HEK293T (cell line): Measurements from ENCODE around the gene R3HCC1L.

Experiments
- CTCF ChIA-PET: fragments of 350-600 bp; formaldehyde crosslinking; extraction: SDS; loops from one replicate; lab custom pipeline; 2021; ENCODE audit warnings: antibody characterized with exemption, inconsistent platforms; lab: Yijun Ruan, JAX
- POLR2A ChIA-PET: fragments of 350-600 bp; formaldehyde crosslinking; extraction: SDS; loops from one replicate; lab custom pipeline; 2020; ENCODE audit warnings: antibody characterized with exemption, inconsistent platforms; lab: Yijun Ruan, JAX
- DNase-seq: peaks from one replicate; pipeline ENCODE4 v3.0.0; 2012; ENCODE audit warnings: mixed read lengths; ENCODE audit errors: extremely low spot score
- ARNT ChIP-seq: fragments of 450-650 bp; IDR thresholded peaks from 2 replicates; pipeline ENCODE4 v1.6.1; 2017; ENCODE audit warnings: mild to moderate bottlenecking
- BHLHE40 ChIP-seq: fragments of 450-650 bp; IDR thresholded peaks from 2 replicates; pipeline ENCODE4 v1.6.1; 2016; ENCODE audit warnings: mild to moderate bottlenecking, moderate library complexity, borderline replicate concordance
- CTBP1 ChIP-seq: fragments of 450-650 bp; IDR thresholded peaks from 2 replicates; pipeline ENCODE4 v1.6.1; 2016; ENCODE audit warnings: borderline replicate concordance
- ELF4 ChIP-seq: fragments of 450-650 bp; IDR thresholded peaks from 2 replicates; pipeline ENCODE4 v1.6.1; 2017; ENCODE audit warnings: antibody characterized with exemption
- FOXA1 ChIP-seq: fragments of 450-650 bp; IDR thresholded peaks from 2 replicates; pipeline ENCODE4 v1.6.1; 2016; ENCODE audit warnings: mild to moderate bottlenecking
- FOXK2 ChIP-seq: fragments of 450-650 bp; IDR thresholded peaks from 2 replicates; pipeline ENCODE4 v1.6.1; 2016; ENCODE audit warnings: mild to moderate bottlenecking
- FOXM1 ChIP-seq: fragments of 450-650 bp; IDR thresholded peaks from 2 replicates; pipeline ENCODE4 v1.6.1; 2017; ENCODE audit warnings: mild to moderate bottlenecking, borderline replicate concordance
- HDGF ChIP-seq: fragments of 450-650 bp; IDR thresholded peaks from 2 replicates; pipeline ENCODE4 v1.6.1; 2017; ENCODE audit warnings: antibody characterized with exemption, borderline replicate concordance
- L3MBTL2 ChIP-seq: fragments of 450-650 bp; conservative IDR thresholded peaks from 2 replicates; pipeline ENCODE4 v1.6.1; 2016; ENCODE audit warnings: mild to moderate bottlenecking
- LEF1 ChIP-seq: fragments of 450-650 bp; IDR thresholded peaks from 2 replicates; pipeline ENCODE4 v1.6.1; 2017; ENCODE audit warnings: mild to moderate bottlenecking, borderline replicate concordance
- NFRKB ChIP-seq: fragments of 450-650 bp; IDR thresholded peaks from 2 replicates; pipeline ENCODE4 v1.6.1; 2016; ENCODE audit warnings: mild to moderate bottlenecking, moderate library complexity
- SP1 ChIP-seq: fragments of 450-650 bp; IDR thresholded peaks from 2 replicates; pipeline ENCODE4 v1.6.1; 2017
- SUZ12 ChIP-seq: fragments of 450-650 bp; IDR thresholded peaks from 2 replicates; pipeline ENCODE4 v1.6.1; 2016; ENCODE audit warnings: mild to moderate bottlenecking
- TARDBP ChIP-seq: fragments of 450-650 bp; IDR thresholded peaks from 2 replicates; pipeline ENCODE4 v1.6.1; 2016
- ZNF384 ChIP-seq: fragments of 450-650 bp; IDR thresholded peaks from 2 replicates; pipeline ENCODE4 v1.6.1; 2016
- TF ChIP-seq, protein P1 (sequence below): fragments of 450-650 bp; IDR thresholded peaks from 2 replicates; pipeline ENCODE4 v1.6.1; 2016

R3HCC1L gene

DNA sequence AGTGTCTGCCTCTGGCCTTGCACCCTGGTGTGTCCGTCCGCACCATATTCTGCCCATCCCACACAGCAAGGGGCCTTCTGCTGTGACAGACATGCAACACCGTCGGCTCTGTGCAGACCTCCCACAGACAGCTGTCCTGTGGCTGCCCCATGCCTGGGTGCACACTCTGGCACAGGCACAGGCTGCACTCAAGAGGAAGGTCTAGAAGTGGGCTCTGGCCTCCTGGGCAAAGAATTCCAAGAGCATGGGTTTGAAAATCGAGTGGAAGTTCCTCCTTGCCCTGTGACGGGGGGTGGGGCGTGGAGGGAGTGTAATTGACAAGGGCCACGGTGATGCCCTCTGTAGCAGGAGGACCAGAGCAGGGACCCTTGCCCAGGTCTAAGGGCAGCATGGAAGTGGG, 137.8 kb downstream of the R3HCC1L start:
- TF ChIP-seq SP1 (no peak), ZNF384 (no peak), ARNT (no peak), FOXM1 (no peak), HDGF (no peak), LEF1 (no peak), ELF4 (no peak), TARDBP (no peak), BHLHE40 (no peak), FOXA1 (no peak), CTBP1 (no peak), FOXK2 (no peak), L3MBTL2 (no peak), SUZ12 (no peak), NFRKB (no peak)
- TF ChIP-seq, protein P1, sequence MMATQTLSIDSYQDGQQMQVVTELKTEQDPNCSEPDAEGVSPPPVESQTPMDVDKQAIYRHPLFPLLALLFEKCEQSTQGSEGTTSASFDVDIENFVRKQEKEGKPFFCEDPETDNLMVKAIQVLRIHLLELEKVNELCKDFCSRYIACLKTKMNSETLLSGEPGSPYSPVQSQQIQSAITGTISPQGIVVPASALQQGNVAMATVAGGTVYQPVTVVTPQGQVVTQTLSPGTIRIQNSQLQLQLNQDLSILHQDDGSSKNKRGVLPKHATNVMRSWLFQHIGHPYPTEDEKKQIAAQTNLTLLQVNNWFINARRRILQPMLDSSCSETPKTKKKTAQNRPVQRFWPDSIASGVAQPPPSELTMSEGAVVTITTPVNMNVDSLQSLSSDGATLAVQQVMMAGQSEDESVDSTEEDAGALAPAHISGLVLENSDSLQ, result no peak
- POLR2A ChIA-PET, result no interaction called here
- no peak for DNase-seq
- CTCF ChIA-PET, result no interaction called here

DNA sequence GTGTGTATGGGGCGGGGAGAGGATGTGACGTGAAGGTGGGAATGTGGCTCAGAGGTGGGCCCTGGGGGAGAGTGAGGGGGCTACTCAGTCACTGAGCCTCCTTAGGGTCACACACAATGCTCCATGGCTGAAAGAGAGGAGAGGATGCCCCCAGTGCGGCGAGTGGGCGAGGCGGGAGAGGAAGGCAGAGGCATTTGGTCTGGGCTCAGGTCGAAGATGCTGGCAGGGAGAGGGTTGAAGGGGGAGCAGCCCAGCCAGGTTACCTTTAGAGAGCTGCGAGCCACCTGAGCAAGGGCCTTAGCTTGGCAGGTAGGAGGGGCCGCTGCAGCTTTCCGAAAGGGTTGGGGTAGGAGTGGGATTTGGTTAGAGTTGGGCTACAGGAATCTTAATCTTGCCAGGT, 138.2 kb downstream of the R3HCC1L start:
- ChIA-PET CTCF (no interaction called here), POLR2A (no interaction called here)
- no peak for DNase-seq
- TF ChIP-seq, protein P1, result no peak
- TF ChIP-seq SP1, result no peak
- no peak for TF ChIP-seq CTBP1
- no peak for TF ChIP-seq NFRKB
- no peak for TF ChIP-seq LEF1
- no peak for TF ChIP-seq TARDBP
- no peak for TF ChIP-seq FOXM1
- TF ChIP-seq FOXK2, result no peak
- TF ChIP-seq ZNF384, result no peak
- TF ChIP-seq ELF4, result no peak
- TF ChIP-seq HDGF, result no peak
- no peak for TF ChIP-seq ARNT
- TF ChIP-seq SUZ12, result no peak
- no peak for TF ChIP-seq FOXA1
- TF ChIP-seq L3MBTL2, result no peak
- no peak for TF ChIP-seq BHLHE40

DNA sequence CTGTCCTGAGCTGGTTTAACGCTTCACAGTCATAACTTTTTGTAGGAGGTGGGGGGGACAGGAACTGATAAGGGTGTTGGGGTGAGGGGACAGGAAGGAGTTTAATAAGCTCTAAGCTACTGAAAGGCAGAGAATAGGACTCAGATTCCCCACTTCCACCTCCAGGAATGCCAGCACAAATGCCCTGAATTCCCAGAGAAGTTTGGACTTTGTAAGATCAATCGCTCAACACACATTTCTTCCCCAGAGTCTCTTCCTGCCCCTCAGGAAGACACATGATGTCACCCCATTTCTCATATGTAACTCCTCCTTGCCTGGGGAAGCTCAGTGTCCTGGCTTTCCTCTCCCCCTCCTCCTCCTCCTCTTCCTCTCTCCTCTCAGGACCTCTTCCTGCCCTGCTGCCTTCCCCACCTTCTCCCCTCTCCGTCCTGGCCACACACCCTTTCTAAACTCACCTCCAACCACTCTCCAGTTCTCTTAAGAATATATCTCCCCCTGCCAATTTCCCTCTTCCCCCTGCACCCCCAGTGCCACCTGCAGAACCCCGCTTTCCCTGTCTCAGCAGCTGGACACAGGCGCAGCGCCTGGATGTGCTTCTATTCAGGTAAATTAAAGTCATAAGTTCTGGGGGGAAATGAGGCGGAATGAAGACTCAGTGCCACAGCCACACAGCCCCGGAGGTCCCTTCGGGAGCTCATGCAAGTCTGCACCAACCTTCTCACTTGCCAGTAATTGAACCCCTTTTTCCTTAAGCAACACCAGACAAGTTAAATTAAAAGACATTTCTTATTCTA, 138.8 kb downstream of the R3HCC1L start:
- ChIA-PET CTCF (no interaction called here), POLR2A (no interaction called here)
- DNase-seq, result no peak
- TF ChIP-seq SUZ12 (no peak), ARNT (no peak), SP1 (no peak), NFRKB (no peak), BHLHE40 (no peak), FOXM1 (no peak), LEF1 (no peak), CTBP1 (no peak), FOXK2 (no peak)
- TF ChIP-seq, protein P1, result no peak

DNA sequence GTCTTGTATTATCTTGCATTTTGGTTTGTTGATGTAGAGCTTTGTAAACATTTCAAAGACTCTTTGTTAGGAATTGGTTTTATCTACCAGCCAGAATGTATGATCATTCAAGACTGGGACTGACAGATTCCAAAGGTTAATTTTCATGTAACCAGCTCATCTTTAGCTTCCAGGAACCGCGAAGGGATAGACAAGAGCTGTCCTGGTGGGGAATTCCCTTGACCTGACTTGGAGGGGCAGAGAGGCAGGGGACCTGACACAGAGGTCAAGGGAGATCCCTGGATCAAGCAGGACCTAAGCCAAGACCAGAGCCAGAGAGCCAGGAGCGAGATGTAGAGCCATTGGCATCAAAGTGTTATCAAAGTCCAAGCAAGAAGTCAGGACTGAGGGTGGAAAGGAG, 140.1 kb downstream of the R3HCC1L start:
- TF ChIP-seq, protein P1, result no peak
- TF ChIP-seq NFRKB (no peak), ZNF384 (no peak), ELF4 (no peak), FOXK2 (no peak), LEF1 (no peak), BHLHE40 (no peak), TARDBP (no peak), SUZ12 (no peak), SP1 (no peak), ARNT (no peak), L3MBTL2 (no peak)
- POLR2A ChIA-PET, result no interaction called here
- CTCF ChIA-PET, result no interaction called here
- no peak for DNase-seq

DNA sequence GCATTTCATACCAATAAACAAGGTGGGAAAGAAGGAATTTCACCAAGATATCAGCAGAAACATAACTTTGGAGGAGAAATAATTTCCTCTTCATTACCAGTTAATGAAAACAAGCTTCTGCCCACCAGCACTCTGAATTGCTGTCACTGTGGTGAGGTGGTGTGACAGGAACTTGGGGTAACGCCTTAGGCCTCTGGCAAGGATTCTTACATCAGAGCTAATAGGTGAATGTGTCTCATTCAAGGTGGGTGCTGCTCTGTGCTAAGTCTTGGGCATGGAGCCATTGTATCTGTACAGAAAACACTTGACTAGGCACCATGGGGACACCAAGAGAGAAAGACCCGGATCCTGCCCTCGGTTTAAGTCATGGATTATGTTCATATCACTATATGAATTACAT, 141.9 kb downstream of the R3HCC1L start:
- TF ChIP-seq FOXM1 (no peak), NFRKB (no peak), ELF4 (no peak), SUZ12 (no peak), ZNF384 (no peak), HDGF (no peak), LEF1 (no peak), TARDBP (no peak), L3MBTL2 (no peak), FOXK2 (no peak), CTBP1 (no peak)
- TF ChIP-seq, protein P1, result no peak
- DNase-seq, result no peak
- ChIA-PET CTCF (interaction anchor here (0.8 kb wide), 1 partner anchor 33 kb away, joined by 3 read pairs; no protein-coding TSS in a partner anchor), POLR2A (no interaction called here)
